H9 (cell line): ENCODE results near the gene TLDC2. TPM values are rescaled to one million over a fixed set of nuclear protein-coding genes. Genes with fewer than 3 reads are reported as not detected.

Source experiments
- DNase-seq: peaks from one replicate; pipeline ENCODE4 v3.0.0-alpha.2; 2017
- H2AFZ ChIP-seq: one replicate; pipeline ENCODE4 v1.6.1; 2013; ENCODE audit warnings: mild to moderate bottlenecking, low read length, control low read depth, moderate library complexity
- H2AK5ac ChIP-seq: 2 replicates; pipeline ENCODE4 v1.6.1; 2013; ENCODE audit warnings: low read length, control low read depth, mixed read lengths; ENCODE audit not compliant: insufficient read length
- H2BK120ac ChIP-seq: one replicate; pipeline ENCODE4 v1.6.1; 2013; ENCODE audit warnings: low read depth, mild to moderate bottlenecking, low read length, control low read depth, inconsistent platforms; ENCODE audit not compliant: poor library complexity, severe bottlenecking
- H2BK12ac ChIP-seq: 2 replicates; pipeline ENCODE4 v1.6.1; 2013; ENCODE audit warnings: low read length, control low read depth, mixed read lengths, low read depth; ENCODE audit not compliant: insufficient read length
- H2BK15ac ChIP-seq: 2 replicates; pipeline ENCODE4 v1.6.1; 2013; ENCODE audit warnings: low read depth, low read length, control low read depth
- H2BK20ac ChIP-seq: one replicate; pipeline ENCODE4 v1.6.1; 2013; ENCODE audit warnings: low read depth, mild to moderate bottlenecking, low read length, control low read depth, inconsistent platforms; ENCODE audit not compliant: poor library complexity, severe bottlenecking
- H2BK5ac ChIP-seq: 2 replicates; pipeline ENCODE4 v1.6.1; 2013; ENCODE audit warnings: low read length, control low read depth, mixed read lengths; ENCODE audit not compliant: insufficient read length
- H3K14ac ChIP-seq: 2 replicates; pipeline ENCODE4 v1.6.1; 2013; ENCODE audit warnings: low read length, control low read depth; ENCODE audit not compliant: insufficient read depth
- H3K18ac ChIP-seq: 2 replicates; pipeline ENCODE4 v1.6.1; 2013; ENCODE audit warnings: low read depth, mild to moderate bottlenecking, mixed read lengths, low read length, control low read depth; ENCODE audit not compliant: insufficient read length
- H3K23ac ChIP-seq: 2 replicates; pipeline ENCODE4 v1.6.1; 2013; ENCODE audit warnings: low read length, control low read depth, mixed read lengths, low read depth; ENCODE audit not compliant: insufficient read length
- H3K23me2 ChIP-seq: 2 replicates; pipeline ENCODE4 v1.6.1; 2013; ENCODE audit warnings: low read depth, mild to moderate bottlenecking, mixed read lengths, low read length, control low read depth; ENCODE audit not compliant: insufficient read length, poor library complexity, severe bottlenecking
- H3K27ac ChIP-seq: 2 replicates; pipeline ENCODE4 v1.5.1; 2013; ENCODE audit warnings: low read length, control low read depth, mixed read lengths, low read depth; ENCODE audit not compliant: insufficient read length
- H3K27me3 ChIP-seq: 2 replicates; pipeline ENCODE4 v1.6.1; 2013; ENCODE audit warnings: low read length, control low read depth, inconsistent platforms; ENCODE audit not compliant: insufficient read depth
- H3K4ac ChIP-seq: 2 replicates; pipeline ENCODE4 v1.6.1; 2013; ENCODE audit warnings: low read depth, mild to moderate bottlenecking, control low read depth, inconsistent platforms, low read length, moderate library complexity
- H3K4me1 ChIP-seq: 2 replicates; pipeline ENCODE4 v1.6.1; 2013; ENCODE audit warnings: low read length, control low read depth, inconsistent platforms; ENCODE audit not compliant: insufficient read depth
- H3K4me2 ChIP-seq: 2 replicates; pipeline ENCODE4 v1.6.1; 2013; ENCODE audit warnings: low read length, control low read depth, mixed read lengths; ENCODE audit not compliant: insufficient read length, insufficient read depth
- H3K56ac ChIP-seq: 2 replicates; pipeline ENCODE4 v1.6.1; 2013; ENCODE audit warnings: low read depth, mild to moderate bottlenecking, mixed read lengths, low read length, control low read depth; ENCODE audit not compliant: insufficient read length
- H3K79me1 ChIP-seq: 2 replicates; pipeline ENCODE4 v1.6.1; 2013; ENCODE audit warnings: low read depth, mild to moderate bottlenecking, moderate library complexity, low read length, control low read depth, inconsistent platforms; ENCODE audit not compliant: insufficient read depth, poor library complexity, severe bottlenecking
- H3K79me2 ChIP-seq: 2 replicates; pipeline ENCODE4 v1.6.1; 2013; ENCODE audit warnings: low read length, control low read depth, inconsistent platforms; ENCODE audit not compliant: insufficient read depth
- H3K9ac ChIP-seq: 2 replicates; pipeline ENCODE4 v1.6.1; 2013; ENCODE audit warnings: low read length, control low read depth, mixed read lengths; ENCODE audit not compliant: insufficient read length; ENCODE audit errors: extremely low read depth
- H3K9me3 ChIP-seq: one replicate; pipeline ENCODE4 v1.6.1; 2013; ENCODE audit warnings: low read depth, low read length, inconsistent platforms; ENCODE audit not compliant: control insufficient read depth
- H3T11ph ChIP-seq: one replicate; pipeline ENCODE4 v1.6.1; 2013; ENCODE audit warnings: mild to moderate bottlenecking, low read length, control low read depth, inconsistent platforms
- H4K20me1 ChIP-seq: one replicate; pipeline ENCODE4 v1.6.1; 2013; ENCODE audit not compliant: control insufficient read depth, insufficient read length, insufficient read depth
- H4K5ac ChIP-seq: 2 replicates; pipeline ENCODE4 v1.6.1; 2013; ENCODE audit warnings: low read depth, mild to moderate bottlenecking, mixed read lengths, low read length, control low read depth; ENCODE audit not compliant: insufficient read length
- H4K8ac ChIP-seq: replicated peaks from 2 replicates; pipeline ENCODE4 v1.6.1; 2013; ENCODE audit warnings: low read length, control low read depth, mixed read lengths, low read depth; ENCODE audit not compliant: insufficient read length
- H4K91ac ChIP-seq: 2 replicates; pipeline ENCODE4 v1.6.1; 2013; ENCODE audit warnings: low read depth, mild to moderate bottlenecking, moderate library complexity, mixed read lengths, low read length, control low read depth; ENCODE audit not compliant: insufficient read length
- H3K27ac Mint-ChIP-seq, 3 experiments: 2 replicates in 2 of 3; 3 replicates in 1 of 3; pipeline ENCODE4 v1.8.0; 2020 to 2021; ENCODE audit warnings: mixed read lengths in 3 of 3, mild to moderate bottlenecking in 1 of 3, moderate library complexity in 1 of 3
- H3K27me3 Mint-ChIP-seq: 2 replicates; pipeline ENCODE4 v1.8.0; 2021; ENCODE audit warnings: low read depth, mild to moderate bottlenecking, moderate library complexity, mixed read lengths
- H3K36me3 Mint-ChIP-seq, 3 experiments: 2 replicates in 2 of 3; 3 replicates in 1 of 3; pipeline ENCODE4 v1.8.0; 2020 to 2021; ENCODE audit warnings: low read depth in 3 of 3, mixed read lengths in 3 of 3; ENCODE audit not compliant: insufficient read depth in 1 of 3
- H3K4me1 Mint-ChIP-seq, 2 experiments: 2 replicates each; pipeline ENCODE4 v1.8.0; 2020; ENCODE audit warnings: mixed read lengths in 2 of 2
- H3K4me3 Mint-ChIP-seq, 2 experiments: 2 replicates in 1 of 2; 3 replicates in 1 of 2; pipeline ENCODE4 v1.8.0; 2020 to 2021; ENCODE audit warnings: mild to moderate bottlenecking in 2 of 2, mixed read lengths in 2 of 2, moderate library complexity in 1 of 2
- H3K9me3 Mint-ChIP-seq, 2 experiments: 2 replicates in 1 of 2; 3 replicates in 1 of 2; pipeline ENCODE4 v1.8.0; 2020; ENCODE audit warnings: mild to moderate bottlenecking in 2 of 2, mixed read lengths in 2 of 2, moderate library complexity in 1 of 2
- CTCF ChIP-seq: fragments of 200-600 bp; sonication (generic); conservative IDR thresholded peaks from 3 replicates; pipeline ENCODE4 v1.8.0; 2021; ENCODE audit warnings: antibody characterized with exemption, mild to moderate bottlenecking
- WGBS: extraction: QIAGEN DNeasy Blood & Tissue Kit; methylation state at CpG from one replicate; pipeline ENCODE4 v1.1.7; 2013; ENCODE audit warnings: missing lambda C conversion rate, low lambda C conversion rate, mixed read lengths; ENCODE audit not compliant: insufficient read length; ENCODE audit errors: extremely low coverage; 5-methylcytosine and 5-hydroxymethylcytosine counted together
- total RNA-seq: library from RNA; stranded (reverse); gene quantifications from 2 replicates; pipeline ENCODE4 v1.2.1, GENCODE V29; 2021

The TLDC2 gene
- total RNA-seq, 1 experiment from 2014 or later = 0.11 TPM

DNA sequence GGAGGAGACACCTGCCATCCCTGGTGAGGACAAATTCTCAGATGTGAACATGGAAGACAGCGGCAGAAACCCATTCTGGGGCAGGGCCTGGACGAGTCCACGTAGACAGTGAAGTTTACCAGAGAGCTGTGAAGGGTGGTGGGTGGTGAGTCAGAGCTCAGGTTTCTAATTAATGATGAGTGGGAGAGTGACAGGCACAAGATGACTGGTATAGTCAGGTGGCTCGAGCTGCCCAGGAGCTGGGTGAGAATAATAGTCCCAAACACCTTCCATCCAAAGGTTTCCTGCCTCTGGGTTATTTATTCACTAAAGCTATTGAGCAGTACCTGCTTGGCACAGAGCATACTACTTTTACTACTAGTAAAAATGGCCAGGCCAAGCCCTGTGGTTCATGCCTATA lies 6.0 kb downstream of the TLDC2 start:
- Mint-ChIP-seq H3K27me3 (peaks cover 7% of the 10 kb centered on the region; the same call in 1 of the 2 replicates), H3K36me3 (no peaks in the 10 kb centered on the region; a peak in 1 of 7 replicates), H3K9me3 (no peaks in the 10 kb centered on the region), H3K4me3 (no peak overlapping the region), H3K4me1 (peaks cover 3 to 9% of the 10 kb centered on the region in 2 experiments), H3K27ac (no peak overlapping the region; a peak in 1 of 7 replicates)
- Histone ChIP-seq H3K4me2 (no peak overlapping the region), H2BK12ac (no peak overlapping the region), H4K5ac (no peak overlapping the region), H3K14ac (no peak overlapping the region), H4K20me1 (no peaks in the 10 kb centered on the region), H3K18ac (no peak overlapping the region), H3K79me1 (no peaks in the 10 kb centered on the region), H3K4ac (no peak overlapping the region), H2BK120ac (no peak overlapping the region), H2AK5ac (no peak overlapping the region), H3K27me3 (no peaks in the 10 kb centered on the region), H3K4me1 (no peaks in the 10 kb centered on the region; the same call in none of the 2 replicates), H2BK5ac (no peak overlapping the region), H2AFZ (no peak overlapping the region), H3K27ac (no peak overlapping the region), H3T11ph (no peak overlapping the region), H3K56ac (no peak overlapping the region), H4K8ac (no peak overlapping the region), H3K79me2 (no peaks in the 10 kb centered on the region), H4K91ac (no peak overlapping the region), H3K9ac (no peak overlapping the region), H3K9me3 (no peaks in the 10 kb centered on the region), H2BK15ac (no peak overlapping the region), H3K23ac (no peak overlapping the region), H3K23me2 (no peaks in the 10 kb centered on the region), H2BK20ac (no peak overlapping the region)
- TF ChIP-seq CTCF = no peak
- no peak for DNase-seq
- no CpG with 5 or more reads among the region's 4 CpGs for WGBS
